GM19372 (cell line): ENCODE data around the gene CARNS1.
A peak's percentile ranks its signal among the peaks of the same experiment; 100 is the strongest.

Experiments
- ATAC-seq: cut with Tn5 transposase; IDR thresholded peaks from one replicate; pipeline ENCODE4 v1.9.1; 2021; ENCODE audit warnings: mild to moderate bottlenecking, low read depth, moderate library complexity; ENCODE audit not compliant: unreplicated experiment

The CARNS1 gene

GRCh38 chr11:67376063-67376820 is 39.2 kb upstream of the CARNS1 start:
- no peak for ATAC-seq

- no peak for ATAC-seq
These were observed 38.3 kb upstream of the CARNS1 start for GRCh38 chr11:67376873-67377808.

DNA sequence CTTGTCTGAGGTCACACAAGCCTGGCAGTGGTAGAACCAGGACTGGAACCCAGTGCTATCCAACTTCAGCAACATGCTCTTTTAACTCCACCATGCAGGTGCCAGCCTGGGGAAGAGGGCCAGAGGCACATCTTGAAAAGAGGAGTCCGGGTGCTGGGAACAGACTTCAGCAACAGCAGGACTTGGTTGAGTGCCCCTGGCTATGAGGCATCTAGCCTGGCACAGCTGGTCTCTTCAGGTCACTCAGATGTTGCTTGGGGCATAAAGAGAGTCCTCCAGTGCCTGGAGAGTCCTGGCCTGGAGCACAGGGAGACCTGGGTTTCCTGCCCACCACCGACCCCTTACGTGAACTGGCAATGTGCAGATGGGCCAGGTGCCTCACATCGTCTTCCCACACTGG is 36.9 kb upstream of the CARNS1 start:
- ATAC-seq = no peak

GRCh38 chr11:67379061-67380058 is 36.1 kb upstream of the CARNS1 start:
- no peak for ATAC-seq

GRCh38 chr11:67381244-67381972 is 34.1 kb upstream of the CARNS1 start:
- no peak for ATAC-seq

DNA sequence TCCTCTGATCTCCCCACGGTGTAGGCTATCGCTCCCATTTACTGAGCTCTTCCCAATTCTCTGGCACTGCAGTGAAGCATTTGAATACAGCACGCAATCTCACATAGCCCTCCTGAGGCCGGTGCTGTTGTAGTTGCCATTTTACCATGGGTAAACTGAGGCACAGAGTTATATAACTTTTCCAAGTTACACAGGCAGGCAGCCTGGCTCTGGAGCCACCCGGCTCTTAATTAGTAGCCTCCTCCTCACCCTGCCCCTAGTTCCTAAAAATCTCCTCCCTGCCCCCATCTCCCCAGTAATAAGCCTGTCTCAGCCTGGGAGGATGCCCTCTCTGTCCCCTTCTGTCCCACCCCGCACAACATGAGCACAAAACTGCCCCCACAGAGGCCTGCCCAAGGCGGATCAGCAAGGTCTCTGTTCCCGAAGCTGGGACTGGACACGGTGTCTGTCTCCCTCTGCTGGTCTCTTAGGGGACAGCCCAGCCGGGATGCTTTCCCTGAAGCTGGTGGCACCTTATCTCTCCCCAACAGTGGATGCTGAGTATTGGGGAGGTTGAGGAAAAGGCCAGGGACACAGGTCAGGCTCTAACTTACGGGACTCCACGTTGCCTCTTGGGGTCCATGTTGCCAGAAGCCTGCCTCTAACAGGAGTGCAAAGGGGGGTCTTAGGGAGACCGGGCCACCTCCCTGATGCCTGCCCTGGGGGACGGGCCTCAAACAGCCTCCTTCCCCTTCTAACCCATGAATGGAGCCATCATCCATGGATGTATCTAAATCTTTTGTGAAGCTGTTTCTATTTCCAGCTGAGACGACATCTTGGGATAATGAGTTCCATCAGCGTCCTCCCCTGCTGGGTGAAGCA is 33.0 kb upstream of the CARNS1 start:
- no peak for ATAC-seq

DNA sequence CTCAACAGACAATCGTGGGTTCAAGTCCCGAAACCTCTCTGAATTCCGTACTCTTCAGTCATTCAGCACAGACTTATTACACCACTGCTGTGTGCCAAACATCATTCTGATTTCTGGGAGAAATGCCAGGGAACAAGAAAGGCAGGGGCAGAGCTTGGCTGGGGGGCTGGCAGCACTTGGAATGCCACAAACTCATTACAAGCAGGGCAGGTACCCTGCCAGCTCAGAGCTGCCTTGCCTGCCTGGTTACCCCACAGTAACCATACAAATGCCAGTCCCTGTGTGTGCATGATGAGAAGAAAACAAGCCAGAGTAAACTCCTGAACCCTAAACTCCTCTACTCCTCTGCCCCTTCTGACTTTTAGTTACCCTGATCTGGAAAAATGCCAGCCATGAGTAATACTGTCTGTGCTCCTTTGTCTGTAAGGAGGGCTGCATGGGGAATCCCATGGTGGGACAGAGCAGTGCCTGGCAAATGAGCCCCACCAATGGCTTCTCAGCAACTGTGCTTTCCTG is 30.6 kb upstream of the CARNS1 start:
- ATAC-seq = no peak

DNA sequence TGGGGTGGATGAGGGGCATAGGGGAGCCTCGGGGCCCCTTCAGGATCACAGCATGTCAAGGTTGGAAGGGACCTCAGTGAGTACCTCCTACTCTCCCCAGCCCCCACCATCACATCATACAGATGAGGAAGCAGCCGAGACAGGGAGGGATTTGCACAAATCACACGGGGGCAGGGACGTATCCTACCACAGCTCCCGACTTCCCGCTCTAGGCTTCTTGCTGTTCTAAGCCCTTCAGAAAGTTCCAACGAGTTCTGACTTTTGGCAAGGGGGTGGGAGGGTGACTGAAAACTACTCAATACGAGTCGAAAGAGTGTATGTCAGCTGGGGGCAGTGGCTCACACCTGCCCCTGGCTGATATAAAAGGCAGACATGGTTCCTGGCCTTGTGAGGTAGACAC is 28.4 kb upstream of the CARNS1 start:
- ATAC-seq = no peak

GRCh38 chr11:67387518-67387917 is 28.0 kb upstream of the CARNS1 start:
- no peak for ATAC-seq

DNA sequence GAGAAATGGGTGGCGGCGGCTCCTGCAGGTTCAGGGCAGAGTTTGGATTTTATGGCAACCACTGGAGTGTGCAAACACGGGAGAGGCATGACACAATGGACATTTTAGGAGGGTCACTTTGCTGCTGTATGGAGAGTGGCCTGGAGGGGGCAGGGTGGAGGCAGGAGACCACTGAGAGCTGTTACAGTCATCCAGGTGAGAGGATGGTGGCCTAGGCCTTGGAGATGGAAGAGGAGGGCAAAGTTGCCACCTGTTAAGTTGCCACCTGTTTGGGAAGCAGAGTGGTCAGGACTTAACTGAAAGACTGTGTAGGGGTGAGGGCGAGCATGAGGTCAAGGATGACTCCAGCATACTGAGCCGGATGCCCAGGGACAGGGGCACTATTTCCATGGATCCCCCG is 26.0 kb upstream of the CARNS1 start:
- no peak for ATAC-seq

DNA sequence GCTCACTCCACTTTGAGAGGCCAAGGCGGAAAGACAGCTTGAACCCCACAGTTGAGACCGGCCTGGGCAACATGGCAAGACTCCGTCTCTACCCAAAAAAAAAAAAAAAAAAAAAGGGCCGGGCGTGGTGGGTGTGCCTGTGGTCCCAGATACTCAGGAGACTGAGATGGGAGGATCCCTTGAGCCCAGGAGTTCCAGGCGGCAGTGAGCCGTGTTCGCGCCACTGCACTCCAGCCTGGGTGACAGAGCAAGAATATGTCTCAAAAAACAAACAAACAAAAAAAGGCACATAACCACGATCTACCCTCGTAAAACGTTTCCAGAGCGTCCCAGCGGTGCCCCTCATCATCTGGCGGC is 24.6 kb upstream of the CARNS1 start:
- no peak for ATAC-seq

GRCh38 chr11:67391304-67392182 is 23.9 kb upstream of the CARNS1 start, which contains the start of gene RAD9A:
TSS of gene RAD9A (plus strand) at chr11:67391986. CDS start at chr11:67392045, 59 bp downstream.
- ATAC-seq = peak; percentile 67

DNA sequence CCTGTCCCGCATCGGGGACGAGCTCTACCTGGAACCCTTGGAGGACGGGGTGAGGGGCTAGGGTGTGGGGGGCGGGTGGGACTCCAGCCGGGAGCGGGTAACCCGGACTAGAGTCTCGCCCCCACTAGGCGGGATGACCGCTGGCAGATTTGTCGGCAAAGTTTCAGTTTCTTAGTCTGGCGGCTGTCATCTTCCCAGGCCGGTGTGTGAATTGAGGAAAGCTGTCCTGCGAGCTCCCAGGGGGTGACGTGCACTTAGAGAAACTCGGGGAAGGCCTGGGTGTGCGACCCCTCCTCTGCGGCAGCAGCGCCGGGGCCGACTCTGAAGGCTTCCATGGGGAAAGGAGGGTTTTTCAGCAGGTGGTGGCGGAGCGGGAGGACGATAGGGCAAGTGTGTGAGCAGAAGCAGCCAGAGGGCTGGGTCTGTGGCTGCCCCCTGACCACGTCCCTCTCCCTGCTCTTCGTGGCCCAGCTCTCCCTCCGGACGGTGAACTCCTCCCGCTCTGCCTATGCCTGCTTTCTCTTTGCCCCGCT is 23.2 kb upstream of the CARNS1 start:
- ATAC-seq = peak; percentile 12

GRCh38 chr11:67393437-67393836 is 22.0 kb upstream of the CARNS1 start:
- ATAC-seq = no peak

- ATAC-seq = no peak
These were observed 21.5 kb upstream of the CARNS1 start for GRCh38 chr11:67393990-67394389.

DNA sequence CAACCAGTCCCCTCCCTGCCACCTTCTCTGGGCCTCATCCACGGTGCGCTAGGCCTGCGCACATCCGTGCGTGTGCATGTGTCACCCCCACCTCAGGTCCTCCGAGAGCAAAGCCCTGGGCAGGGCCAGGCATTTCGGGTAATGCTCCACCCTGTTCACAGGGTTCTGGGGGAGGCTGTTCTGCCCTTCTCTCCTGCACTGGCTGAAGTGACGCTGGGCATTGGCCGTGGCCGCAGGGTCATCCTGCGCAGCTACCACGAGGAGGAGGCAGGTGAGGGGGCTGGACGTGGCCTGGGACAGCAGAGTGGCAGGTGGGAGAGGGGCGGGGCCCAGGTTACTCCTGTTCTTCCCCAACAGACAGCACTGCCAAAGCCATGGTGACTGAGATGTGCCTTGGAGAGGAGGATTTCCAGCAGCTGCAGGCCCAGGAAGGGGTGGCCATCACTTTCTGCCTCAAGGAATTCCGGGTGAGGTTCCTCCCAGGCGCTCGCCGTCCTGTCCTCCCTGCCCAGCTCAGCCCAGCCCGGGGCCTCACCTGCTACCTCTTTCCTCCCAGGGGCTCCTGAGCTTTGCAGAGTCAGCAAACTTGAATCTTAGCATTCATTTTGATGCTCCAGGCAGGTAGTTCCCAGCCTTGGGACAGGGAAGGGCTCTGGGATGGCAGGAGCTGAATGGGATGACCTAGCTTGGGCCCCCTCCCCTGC is 19.8 kb upstream of the CARNS1 start:
- no peak for ATAC-seq

GRCh38 chr11:67396259-67396581 is 19.3 kb upstream of the CARNS1 start:
- no peak for ATAC-seq
